Mucosa of gallbladder (tissue), 1 donor: ENCODE measurements around the gene IGFBP4. TPM values are rescaled to one million over a fixed set of nuclear protein-coding genes. Genes with fewer than 3 reads are reported as not detected.

Experiments used
- DNase-seq: peaks from one replicate; pipeline ENCODE4 v3.0.0-alpha.2; 2020; ENCODE audit warnings: low spot score
- total RNA-seq: library from RNA; stranded (reverse); gene quantifications from one replicate; pipeline ENCODE4 v1.2.1, GENCODE V29; 2021
- donor health status: DM: no; HTN: no; CAD: no.

The IGFBP4 gene
- total RNA-seq, 1 donor from 2014 or later, result 351 TPM

- DNase-seq, result peak; percentile 59
These were observed 10.3 kb upstream of the IGFBP4 start for GRCh38 chr17:40432864-40433528.

- no peak for DNase-seq
These were observed 9.5 kb upstream of the IGFBP4 start for GRCh38 chr17:40433551-40434415.

GRCh38 chr17:40436636-40437035 lies 6.6 kb upstream of the IGFBP4 start:
- DNase-seq, result no peak

- no peak for DNase-seq
These were observed 6.0 kb upstream of the IGFBP4 start for GRCh38 chr17:40437095-40437732.

GRCh38 chr17:40440166-40440565 lies 3.1 kb upstream of the IGFBP4 start:
- no peak for DNase-seq

- DNase-seq, result no peak
These were observed 656 bp upstream of the IGFBP4 start for GRCh38 chr17:40442392-40443195.

- no peak for DNase-seq
These were observed 994 bp downstream of the IGFBP4 start for GRCh38 chr17:40443988-40444899.

GRCh38 chr17:40445751-40446468 lies 2.7 kb downstream of the IGFBP4 start:
- no peak for DNase-seq

- no peak for DNase-seq
These were observed 3.9 kb downstream of the IGFBP4 start for GRCh38 chr17:40447148-40447644.

GRCh38 chr17:40447806-40448205 lies 4.6 kb downstream of the IGFBP4 start:
- DNase-seq, result no peak

- no peak for DNase-seq
These were observed 5.0 kb downstream of the IGFBP4 start for GRCh38 chr17:40448213-40448638.

- DNase-seq, result peak; percentile 86
These were observed 5.5 kb downstream of the IGFBP4 start for GRCh38 chr17:40448639-40449261.

GRCh38 chr17:40450175-40450574 lies 6.9 kb downstream of the IGFBP4 start:
- DNase-seq, result no peak

- DNase-seq, result peak; percentile 61
These were observed 8.2 kb downstream of the IGFBP4 start for GRCh38 chr17:40451420-40451819.

- DNase-seq, result no peak
These were observed 9.1 kb downstream of the IGFBP4 start for GRCh38 chr17:40452216-40452787.

- DNase-seq, result no peak
These were observed 9.7 kb downstream of the IGFBP4 start for GRCh38 chr17:40452921-40453378.

GRCh38 chr17:40453881-40454612 lies 10.8 kb downstream of the IGFBP4 start:
- DNase-seq, result no peak

GRCh38 chr17:40454613-40454995 lies 11.4 kb downstream of the IGFBP4 start:
- no peak for DNase-seq
